ENCODE data around the gene RELN. TPM values are rescaled to one million over a fixed set of nuclear protein-coding genes. Genes with fewer than 3 reads are reported as not detected.

RELN gene
- total and polyA plus RNA-seq, 2 donors: 0.28 to 0.96 TPM

DNA sequence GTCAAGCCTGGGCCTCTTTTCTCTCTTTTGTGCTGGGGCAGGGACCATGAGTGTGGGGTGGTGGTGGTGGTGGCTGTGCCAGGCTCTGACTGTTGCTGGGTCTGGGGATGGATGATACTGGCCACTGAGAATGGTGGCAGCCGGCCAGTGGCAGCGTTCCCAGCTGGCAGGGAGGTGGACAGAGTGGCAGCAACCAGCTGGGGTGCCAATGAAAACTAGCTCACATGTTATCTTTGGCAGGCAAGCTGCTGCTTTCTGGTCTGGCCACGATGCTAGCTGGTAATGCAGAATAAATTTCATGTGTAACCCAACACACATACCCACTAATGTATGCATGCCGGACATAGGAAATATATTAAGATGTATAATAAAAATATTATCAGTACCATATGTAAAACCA lies 448.4 kb downstream of the RELN start:
- no peak overlapping the region for H3K27ac ChIP-seq (ENCODE audit: low read depth in 1 of 2, low read length in 1 of 2)
- no peaks in the 10 kb centered on the region for H3K9me3 ChIP-seq (ENCODE audit: control insufficient read depth in 2 of 2, insufficient read depth in 1 of 2, low read length in 1 of 2)
- WGBS: 90% methylated on average over 4 of the region's 4 CpGs
- DNase-seq (ENCODE audit: low read depth in 6 of 9, low spot score in 9 of 9): no peak
- no peaks in the 10 kb centered on the region for H3K36me3 ChIP-seq (ENCODE audit: control insufficient read depth in 2 of 2, insufficient read depth in 2 of 2, low read length in 1 of 2)
- H3K4me1 ChIP-seq (ENCODE audit: control insufficient read depth in 2 of 2, insufficient read depth in 2 of 2, low read length in 2 of 2): no peaks in the 10 kb centered on the region
- no peaks in the 10 kb centered on the region for H3K27me3 ChIP-seq (ENCODE audit: control insufficient read depth in 2 of 2, insufficient read depth in 1 of 2, low read length in 1 of 2)
- no peak overlapping the region for H3K4me3 ChIP-seq (ENCODE audit: low read length in 2 of 2)

GRCh38 chr7:103540338-103540737 lies 449.1 kb downstream of the RELN start:
- Histone ChIP-seq H3K4me3 (ENCODE audit: low read length in 2 of 2) (no peak overlapping the region), H3K4me1 (ENCODE audit: control insufficient read depth in 2 of 2, insufficient read depth in 2 of 2, low read length in 2 of 2) (no peaks in the 10 kb centered on the region), H3K27me3 (ENCODE audit: control insufficient read depth in 2 of 2, insufficient read depth in 1 of 2, low read length in 1 of 2) (no peaks in the 10 kb centered on the region), H3K36me3 (ENCODE audit: control insufficient read depth in 2 of 2, insufficient read depth in 2 of 2, low read length in 1 of 2) (no peaks in the 10 kb centered on the region), H3K27ac (ENCODE audit: low read depth in 1 of 2, low read length in 1 of 2) (no peak overlapping the region), H3K9me3 (ENCODE audit: control insufficient read depth in 2 of 2, insufficient read depth in 1 of 2, low read length in 1 of 2) (no peaks in the 10 kb centered on the region)
- 88% methylated on average over 7 of the region's 7 CpGs for WGBS
- DNase-seq (ENCODE audit: low read depth in 6 of 9, low spot score in 9 of 9): no peak

DNA sequence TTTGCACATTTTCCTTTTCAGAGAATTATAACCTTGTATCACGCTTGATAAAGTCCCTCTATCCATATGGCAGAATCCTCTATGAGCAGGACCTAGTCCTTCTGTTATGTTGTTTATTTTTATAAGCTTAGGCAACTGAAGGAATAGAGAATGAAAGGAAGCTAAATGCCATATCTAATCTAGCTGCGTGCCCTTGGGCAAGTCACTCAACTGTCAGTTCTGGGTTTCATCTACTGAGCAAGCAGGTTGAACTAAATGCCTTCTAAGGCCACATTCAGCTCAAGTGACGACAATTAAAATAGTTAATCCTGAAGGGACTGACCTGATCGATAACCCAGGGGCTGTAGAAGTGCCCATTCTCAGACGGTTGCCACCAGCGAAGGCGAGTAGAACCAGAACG lies 449.6 kb downstream of the RELN start:
- H3K36me3 ChIP-seq (ENCODE audit: control insufficient read depth in 2 of 2, insufficient read depth in 2 of 2, low read length in 1 of 2): no peaks in the 10 kb centered on the region
- H3K4me3 ChIP-seq (ENCODE audit: low read length in 2 of 2): no peak overlapping the region
- no peak overlapping the region for H3K27ac ChIP-seq (ENCODE audit: low read depth in 1 of 2, low read length in 1 of 2)

GRCh38 chr7:103538964-103539709 lies 450.3 kb downstream of the RELN start:
- no peaks in the 10 kb centered on the region for H3K4me1 ChIP-seq (ENCODE audit: control insufficient read depth in 2 of 2, insufficient read depth in 2 of 2, low read length in 2 of 2)
- no peaks in the 10 kb centered on the region for H3K9me3 ChIP-seq (ENCODE audit: control insufficient read depth in 2 of 2, insufficient read depth in 1 of 2, low read length in 1 of 2)
- no peaks in the 10 kb centered on the region for H3K27me3 ChIP-seq (ENCODE audit: control insufficient read depth in 2 of 2, insufficient read depth in 1 of 2, low read length in 1 of 2)
- H3K4me3 ChIP-seq (ENCODE audit: low read length in 2 of 2): no peak overlapping the region
- no peak for DNase-seq (ENCODE audit: low read depth in 6 of 9, low spot score in 9 of 9)
- H3K27ac ChIP-seq (ENCODE audit: low read depth in 1 of 2, low read length in 1 of 2): no peak overlapping the region
- no peaks in the 10 kb centered on the region for H3K36me3 ChIP-seq (ENCODE audit: control insufficient read depth in 2 of 2, insufficient read depth in 2 of 2, low read length in 1 of 2)
- WGBS: 87% methylated on average over 11 of the region's 11 CpGs

More for the DNA sequence above, 449.6 kb downstream of the RELN start:
- no peaks in the 10 kb centered on the region for H3K9me3 ChIP-seq (ENCODE audit: control insufficient read depth in 2 of 2, insufficient read depth in 1 of 2, low read length in 1 of 2)
- no peaks in the 10 kb centered on the region for H3K27me3 ChIP-seq (ENCODE audit: control insufficient read depth in 2 of 2, insufficient read depth in 1 of 2, low read length in 1 of 2)
- no peaks in the 10 kb centered on the region for H3K4me1 ChIP-seq (ENCODE audit: control insufficient read depth in 2 of 2, insufficient read depth in 2 of 2, low read length in 2 of 2)
- DNase-seq (ENCODE audit: low read depth in 6 of 9, low spot score in 9 of 9): no peak
- WGBS: 95% methylated on average over 8 of the region's 8 CpGs

- Histone ChIP-seq H3K27me3 (ENCODE audit: control insufficient read depth in 2 of 2, insufficient read depth in 1 of 2, low read length in 1 of 2) (no peaks in the 10 kb centered on the region), H3K4me3 (ENCODE audit: low read length in 2 of 2) (no peak overlapping the region), H3K27ac (ENCODE audit: low read depth in 1 of 2, low read length in 1 of 2) (no peak overlapping the region), H3K9me3 (ENCODE audit: control insufficient read depth in 2 of 2, insufficient read depth in 1 of 2, low read length in 1 of 2) (no peaks in the 10 kb centered on the region), H3K36me3 (ENCODE audit: control insufficient read depth in 2 of 2, insufficient read depth in 2 of 2, low read length in 1 of 2) (no peaks in the 10 kb centered on the region), H3K4me1 (ENCODE audit: control insufficient read depth in 2 of 2, insufficient read depth in 2 of 2, low read length in 2 of 2) (no peaks in the 10 kb centered on the region)
- 83% methylated on average over 4 of the region's 4 CpGs for WGBS
- no peak for DNase-seq (ENCODE audit: low read depth in 6 of 9, low spot score in 9 of 9)
Observed at GRCh38 chr7:103533761-103534160, 455.7 kb downstream of the RELN start.

- Histone ChIP-seq H3K9me3 (ENCODE audit: control insufficient read depth in 2 of 2, insufficient read depth in 1 of 2, low read length in 1 of 2) (no peaks in the 10 kb centered on the region), H3K4me3 (ENCODE audit: low read length in 2 of 2) (no peak overlapping the region), H3K36me3 (ENCODE audit: control insufficient read depth in 2 of 2, insufficient read depth in 2 of 2, low read length in 1 of 2) (no peaks in the 10 kb centered on the region), H3K4me1 (ENCODE audit: control insufficient read depth in 2 of 2, insufficient read depth in 2 of 2, low read length in 2 of 2) (no peaks in the 10 kb centered on the region), H3K27me3 (ENCODE audit: control insufficient read depth in 2 of 2, insufficient read depth in 1 of 2, low read length in 1 of 2) (no peaks in the 10 kb centered on the region), H3K27ac (ENCODE audit: low read depth in 1 of 2, low read length in 1 of 2) (no peak overlapping the region)
- WGBS: 92% methylated on average over 5 of the region's 5 CpGs
- no peak for DNase-seq (ENCODE audit: low read depth in 6 of 9, low spot score in 9 of 9)
Observed at GRCh38 chr7:103532955-103533354, 456.5 kb downstream of the RELN start.

DNA sequence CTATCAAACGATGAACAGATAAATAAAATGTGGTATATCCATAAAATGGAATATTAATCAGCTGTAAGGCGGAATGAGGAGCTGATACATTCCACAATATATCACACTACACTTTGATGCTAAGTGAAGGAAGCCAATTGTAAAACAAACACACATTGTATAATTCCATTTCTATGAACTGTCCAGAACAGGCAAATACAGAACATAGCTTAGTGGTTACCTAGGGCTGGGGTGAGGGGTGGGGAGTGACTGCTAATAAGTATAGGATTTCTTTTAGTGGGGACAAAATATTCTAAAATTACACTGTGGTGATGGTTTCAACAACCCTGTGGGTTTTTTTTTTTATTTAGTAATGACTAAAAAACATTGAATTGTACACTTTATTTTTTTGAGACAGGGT lies 461.3 kb downstream of the RELN start:
- 94% methylated on average over 2 of the region's 2 CpGs for WGBS
- no peak overlapping the region for H3K4me3 ChIP-seq (ENCODE audit: low read length in 2 of 2)
- H3K27ac ChIP-seq (ENCODE audit: low read depth in 1 of 2, low read length in 1 of 2): no peak overlapping the region
- H3K27me3 ChIP-seq (ENCODE audit: control insufficient read depth in 2 of 2, insufficient read depth in 1 of 2, low read length in 1 of 2): no peaks in the 10 kb centered on the region
- no peaks in the 10 kb centered on the region for H3K36me3 ChIP-seq (ENCODE audit: control insufficient read depth in 2 of 2, insufficient read depth in 2 of 2, low read length in 1 of 2)
- no peak for DNase-seq (ENCODE audit: low read depth in 6 of 9, low spot score in 9 of 9)
- H3K4me1 ChIP-seq (ENCODE audit: control insufficient read depth in 2 of 2, insufficient read depth in 2 of 2, low read length in 2 of 2): no peaks in the 10 kb centered on the region
- H3K9me3 ChIP-seq (ENCODE audit: control insufficient read depth in 2 of 2, insufficient read depth in 1 of 2, low read length in 1 of 2): no peaks in the 10 kb centered on the region

DNA sequence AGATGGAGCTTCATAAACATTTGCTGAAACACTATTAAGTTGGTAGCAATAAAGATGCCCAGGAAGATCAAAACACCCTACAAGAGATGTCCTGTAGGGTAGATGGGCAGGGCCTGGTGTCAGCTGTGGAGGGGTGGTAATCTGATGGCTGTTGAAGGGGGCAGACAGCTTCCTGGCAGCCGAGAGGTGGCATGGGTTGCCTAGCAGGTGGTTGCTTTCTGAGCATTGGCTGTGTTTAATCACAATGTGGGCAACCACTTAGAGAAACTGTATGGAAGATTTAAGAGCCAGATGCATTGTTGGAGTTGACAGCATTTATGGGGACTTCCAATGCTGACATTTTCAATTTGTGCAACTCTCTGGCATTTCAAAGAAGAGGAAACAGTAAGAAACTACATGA lies 463.5 kb downstream of the RELN start:
- DNase-seq (ENCODE audit: low read depth in 6 of 9, low spot score in 9 of 9): no peak
- WGBS: 29% methylated on average over 1 of the region's 1 CpG
- no peaks in the 10 kb centered on the region for H3K4me1 ChIP-seq (ENCODE audit: control insufficient read depth in 2 of 2, insufficient read depth in 2 of 2, low read length in 2 of 2)
- no peak overlapping the region for H3K27ac ChIP-seq (ENCODE audit: low read depth in 1 of 2, low read length in 1 of 2)
- H3K4me3 ChIP-seq (ENCODE audit: low read length in 2 of 2): no peak overlapping the region
- no peaks in the 10 kb centered on the region for H3K27me3 ChIP-seq (ENCODE audit: control insufficient read depth in 2 of 2, insufficient read depth in 1 of 2, low read length in 1 of 2)
- H3K9me3 ChIP-seq (ENCODE audit: control insufficient read depth in 2 of 2, insufficient read depth in 1 of 2, low read length in 1 of 2): no peaks in the 10 kb centered on the region
- H3K36me3 ChIP-seq (ENCODE audit: control insufficient read depth in 2 of 2, insufficient read depth in 2 of 2, low read length in 1 of 2): no peaks in the 10 kb centered on the region

DNA sequence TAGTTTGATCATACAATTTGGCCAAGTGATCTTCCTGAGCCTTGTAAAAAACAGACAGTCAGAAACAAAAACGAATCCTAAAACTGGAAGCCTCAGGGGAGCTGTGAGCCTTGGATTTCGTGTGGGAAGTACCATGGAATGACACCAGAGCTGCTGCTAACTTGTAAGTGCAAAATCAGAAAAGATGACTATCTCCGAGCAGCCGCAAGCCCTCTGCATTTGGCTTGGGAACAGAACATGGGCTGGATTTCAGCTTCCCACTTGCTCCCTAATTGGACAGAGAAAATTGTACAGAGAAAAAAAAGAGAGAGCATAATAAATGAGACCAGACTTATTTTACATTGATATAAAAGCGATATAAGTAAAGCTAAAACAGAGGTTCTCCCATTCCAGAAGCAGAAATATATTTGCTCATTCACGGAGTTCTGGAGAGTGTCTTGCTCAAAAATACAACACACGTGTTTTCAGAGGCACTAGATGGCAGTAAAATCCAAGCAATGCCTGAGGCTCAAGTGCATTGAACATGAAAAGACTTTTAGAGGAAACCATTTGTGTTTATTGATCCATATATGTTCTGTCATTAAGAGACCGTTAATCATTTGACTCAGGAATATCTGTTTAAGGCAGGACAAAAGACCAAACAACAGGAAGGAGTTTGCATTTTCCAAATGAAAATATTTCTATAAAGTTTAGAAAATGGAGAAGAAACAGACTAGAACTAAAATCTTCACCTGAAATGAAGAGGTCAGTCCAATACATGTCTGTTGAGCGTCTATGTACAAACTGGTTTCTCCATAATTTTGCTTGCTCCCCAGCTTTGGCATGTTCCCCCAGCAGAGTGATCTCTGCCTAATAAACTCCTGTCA lies 465.2 kb downstream of the RELN start:
- Histone ChIP-seq H3K36me3 (ENCODE audit: control insufficient read depth in 2 of 2, insufficient read depth in 2 of 2, low read length in 1 of 2) (no peaks in the 10 kb centered on the region), H3K27ac (ENCODE audit: low read depth in 1 of 2, low read length in 1 of 2) (no peak overlapping the region), H3K4me1 (ENCODE audit: control insufficient read depth in 2 of 2, insufficient read depth in 2 of 2, low read length in 2 of 2) (no peaks in the 10 kb centered on the region), H3K9me3 (ENCODE audit: control insufficient read depth in 2 of 2, insufficient read depth in 1 of 2, low read length in 1 of 2) (no peaks in the 10 kb centered on the region), H3K27me3 (ENCODE audit: control insufficient read depth in 2 of 2, insufficient read depth in 1 of 2, low read length in 1 of 2) (no peaks in the 10 kb centered on the region), H3K4me3 (ENCODE audit: low read length in 2 of 2) (no peak overlapping the region)
- DNase-seq (ENCODE audit: low read depth in 6 of 9, low spot score in 9 of 9): peak in 1 of 9 donors; percentile 4
- WGBS: 52% methylated on average over 9 of the region's 9 CpGs

All from thymus (tissue), 11 donors.